Activated naive CD4-positive, alpha-beta T cell treated with anti-CD3 and anti-CD28 coated beads, Interleukin-2, amount 50 U/mL, for 24 hours (primary cell): ENCODE results near the gene TEF.
A peak's percentile ranks its signal among the peaks of the same experiment; 100 is the strongest.
"Not testable (repeated sequence)": the region's sequence is repeated elsewhere in the genome, so short reads cannot be mapped to it uniquely, and the experiment has no call there.

Experiments
- H3K27ac Mint-ChIP-seq: one replicate; pipeline ENCODE4 v1.8.0; 2021; ENCODE audit warnings: mild to moderate bottlenecking, mixed read lengths
- H3K27me3 Mint-ChIP-seq: one replicate; pipeline ENCODE4 v1.8.0; 2021; ENCODE audit warnings: mixed read lengths
- H3K36me3 Mint-ChIP-seq: one replicate; pipeline ENCODE4 v1.8.0; 2021; ENCODE audit warnings: mixed read lengths
- H3K4me1 Mint-ChIP-seq: one replicate; pipeline ENCODE4 v1.8.0; 2021; ENCODE audit warnings: mixed read lengths
- H3K4me3 Mint-ChIP-seq: one replicate; pipeline ENCODE4 v1.8.0; 2021; ENCODE audit warnings: mild to moderate bottlenecking, mixed read lengths
- H3K9me3 Mint-ChIP-seq: one replicate; pipeline ENCODE4 v1.8.0; 2021; ENCODE audit warnings: mixed read lengths

The TEF gene

DNA sequence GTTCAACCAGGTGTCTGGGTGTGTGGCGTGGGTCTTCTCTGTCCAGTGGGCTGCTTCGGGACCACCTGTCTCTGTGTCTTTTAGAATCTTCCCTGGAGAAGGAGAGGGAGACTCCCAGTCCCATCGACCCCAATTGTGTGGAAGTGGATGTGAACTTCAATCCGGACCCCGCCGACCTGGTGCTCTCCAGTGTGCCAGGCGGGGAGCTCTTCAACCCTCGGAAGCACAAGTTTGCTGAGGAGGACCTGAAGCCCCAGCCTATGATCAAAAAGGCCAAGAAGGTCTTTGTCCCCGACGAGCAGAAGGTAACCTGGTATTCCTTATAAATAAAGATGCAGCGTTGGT lies 12.2 kb downstream of the TEF start:
- no peaks in the 10 kb centered on the region for H3K4me1 Mint-ChIP-seq
- H3K36me3 Mint-ChIP-seq: no peaks in the 10 kb centered on the region
- no peak overlapping the region for H3K27ac Mint-ChIP-seq
- no peaks in the 10 kb centered on the region for H3K9me3 Mint-ChIP-seq
- H3K4me3 Mint-ChIP-seq: no peak overlapping the region
- no peaks in the 10 kb centered on the region for H3K27me3 Mint-ChIP-seq

DNA sequence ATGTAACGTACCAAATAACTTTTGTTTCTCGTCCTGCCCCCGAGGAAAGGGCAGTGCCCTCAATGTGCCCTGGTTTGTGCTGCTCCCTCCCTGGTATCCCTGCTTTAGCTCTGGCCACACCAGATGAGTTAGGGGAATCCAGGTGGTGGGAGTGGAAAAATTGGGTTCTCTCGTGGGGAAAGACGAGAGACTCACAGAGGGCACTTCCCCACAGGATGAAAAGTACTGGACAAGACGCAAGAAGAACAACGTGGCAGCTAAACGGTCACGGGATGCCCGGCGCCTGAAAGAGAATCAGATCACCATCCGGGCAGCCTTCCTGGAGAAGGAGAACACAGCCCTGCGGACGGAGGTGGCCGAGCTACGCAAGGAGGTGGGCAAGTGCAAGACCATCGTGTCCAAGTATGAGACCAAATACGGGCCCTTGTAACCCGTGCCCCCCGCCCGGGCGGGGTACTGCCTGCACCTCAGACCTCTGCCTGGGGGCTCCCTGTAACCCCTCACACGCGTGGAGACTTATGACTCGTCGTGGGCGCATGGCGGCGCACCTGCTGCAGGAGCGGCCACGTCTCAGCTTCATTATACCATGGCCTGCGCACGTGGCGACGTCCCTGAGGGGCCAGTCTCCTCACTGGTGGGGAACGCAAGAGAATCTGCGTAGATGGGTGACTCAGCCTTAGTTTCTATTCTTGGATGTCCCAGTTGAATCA lies 13.9 kb downstream of the TEF start:
- Mint-ChIP-seq H3K27me3 (no peaks in the 10 kb centered on the region), H3K36me3 (no peaks in the 10 kb centered on the region), H3K9me3 (no peaks in the 10 kb centered on the region), H3K4me1 (no peaks in the 10 kb centered on the region), H3K4me3 (no peak overlapping the region), H3K27ac (no peak overlapping the region)

DNA sequence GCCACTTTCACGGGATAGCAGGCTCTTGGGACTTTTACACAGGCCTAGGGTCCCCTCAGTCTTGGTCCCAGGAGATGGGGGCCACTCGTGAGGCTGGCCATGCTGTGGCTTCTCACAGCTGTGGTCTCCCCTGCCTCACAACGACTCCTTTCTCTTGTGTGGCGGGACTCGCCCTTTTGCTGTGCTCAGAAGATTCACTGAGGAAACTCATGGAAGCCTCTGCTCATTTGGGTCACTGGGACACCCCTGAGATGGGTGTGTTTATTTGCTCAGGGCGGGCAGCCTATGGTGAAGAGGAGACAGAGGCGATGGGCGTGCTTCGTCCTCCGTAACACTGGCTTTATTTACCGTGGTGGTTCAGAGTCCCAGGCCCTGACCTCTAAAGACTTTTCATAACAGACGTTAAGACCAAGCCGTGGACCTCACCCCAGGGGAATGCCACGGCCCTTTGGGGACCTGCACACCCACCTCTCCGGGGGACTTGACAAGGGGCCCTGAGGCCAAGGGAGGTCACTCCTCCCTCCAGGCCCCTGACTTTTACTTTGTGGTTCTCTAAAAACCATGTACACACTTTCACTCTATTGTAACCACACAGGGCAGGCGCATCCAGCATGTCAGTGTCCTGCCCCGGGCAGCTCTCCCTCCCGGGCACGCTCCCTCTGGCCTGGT lies 15.5 kb downstream of the TEF start:
- Mint-ChIP-seq H3K4me3 (no peak overlapping the region), H3K4me1 (no peaks in the 10 kb centered on the region), H3K9me3 (no peaks in the 10 kb centered on the region), H3K36me3 (no peaks in the 10 kb centered on the region), H3K27ac (no peak overlapping the region), H3K27me3 (no peaks in the 10 kb centered on the region)

DNA sequence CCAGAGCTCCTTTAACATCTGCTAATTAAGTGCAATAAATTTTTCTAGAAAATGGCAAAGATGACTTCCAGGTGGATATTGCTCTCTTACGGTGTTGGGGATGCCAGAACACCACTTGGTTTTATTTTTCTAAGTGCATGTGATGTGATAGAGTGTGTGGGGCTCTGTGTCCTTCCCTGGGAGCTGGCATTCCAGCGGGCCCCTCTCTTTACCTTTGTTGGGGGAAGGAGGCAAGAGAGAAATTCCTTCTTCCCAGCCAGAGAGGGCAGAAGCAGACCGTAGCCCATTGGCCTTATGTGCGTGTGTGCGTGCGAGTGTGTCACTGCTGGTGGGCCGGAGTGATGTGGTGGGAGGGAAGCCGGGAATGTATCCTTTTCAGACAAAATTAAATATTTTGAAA lies 17.2 kb downstream of the TEF start:
- H3K4me3 Mint-ChIP-seq: no peak overlapping the region
- H3K27ac Mint-ChIP-seq: no peak overlapping the region
- H3K4me1 Mint-ChIP-seq: peaks cover 5% of the 10 kb centered on the region
- H3K27me3 Mint-ChIP-seq: no peaks in the 10 kb centered on the region
- H3K9me3 Mint-ChIP-seq: no peaks in the 10 kb centered on the region
- H3K36me3 Mint-ChIP-seq: no peaks in the 10 kb centered on the region

DNA sequence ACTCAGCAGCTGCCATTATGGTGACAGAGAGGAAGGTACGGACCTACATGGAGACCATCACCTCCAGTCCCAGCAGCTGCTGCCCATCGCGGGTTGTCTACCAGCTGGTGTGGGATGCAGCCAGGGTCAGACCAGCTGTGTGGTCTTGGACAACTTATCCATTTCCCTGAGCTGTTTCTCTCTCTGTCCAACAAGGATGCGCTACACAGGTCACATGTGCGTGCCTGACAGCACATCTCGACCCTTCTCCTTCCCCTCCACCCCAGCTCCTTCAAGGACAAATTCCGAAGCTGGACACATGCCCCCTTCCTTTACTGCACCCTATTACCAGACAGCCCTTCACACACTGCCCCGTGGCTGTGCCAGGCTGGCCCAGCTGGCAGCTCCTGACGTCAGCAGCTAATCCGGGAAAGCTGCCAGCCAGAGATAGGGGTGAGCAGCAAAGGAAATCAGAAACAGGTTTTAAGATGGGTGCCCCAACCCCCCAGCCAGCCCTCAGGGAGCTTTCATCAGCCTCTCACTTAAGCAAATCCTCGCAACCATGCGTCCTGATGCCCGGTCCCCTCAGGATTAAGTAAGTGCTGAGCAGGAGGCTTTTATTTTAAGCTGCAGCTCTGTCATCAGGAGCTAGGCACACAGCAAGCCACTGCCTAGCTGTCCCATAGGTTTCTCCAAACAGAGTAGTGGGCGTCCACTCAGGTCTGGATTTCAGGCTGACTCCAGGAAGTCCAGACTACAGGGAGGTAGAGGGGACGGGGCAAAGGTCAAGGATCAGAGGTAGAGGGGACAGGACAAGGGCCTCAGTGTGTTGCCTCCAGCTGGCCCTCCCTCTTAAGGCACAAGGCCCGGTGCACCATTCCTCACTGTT lies 20.3 kb downstream of the TEF start:
- peaks cover 6% of the 10 kb centered on the region for H3K4me1 Mint-ChIP-seq
- no peak overlapping the region for H3K27ac Mint-ChIP-seq
- no peak overlapping the region for H3K4me3 Mint-ChIP-seq
- no peaks in the 10 kb centered on the region for H3K36me3 Mint-ChIP-seq
- no peaks in the 10 kb centered on the region for H3K9me3 Mint-ChIP-seq
- no peaks in the 10 kb centered on the region for H3K27me3 Mint-ChIP-seq

DNA sequence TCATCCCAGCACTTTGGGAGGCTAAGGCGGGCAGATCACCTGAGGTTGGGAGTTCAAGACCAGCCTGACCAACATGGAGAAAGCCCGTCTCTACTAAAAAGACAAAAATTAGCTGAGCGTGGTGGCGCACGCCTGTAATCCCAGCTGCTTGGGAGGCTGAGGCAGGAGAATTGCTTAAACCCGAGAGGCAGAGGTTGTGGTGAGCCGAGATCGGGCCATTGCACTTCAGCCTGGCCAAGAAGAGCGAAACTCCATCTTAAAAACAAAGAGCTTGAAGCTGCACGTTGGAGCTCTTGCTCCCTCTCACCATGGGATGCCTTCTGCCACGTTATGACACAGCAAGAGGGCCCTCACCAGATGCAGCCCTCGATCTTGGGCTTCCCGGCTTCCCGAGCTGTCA lies 21.1 kb downstream of the TEF start:
- H3K9me3 Mint-ChIP-seq, H3K27ac Mint-ChIP-seq, H3K4me3 Mint-ChIP-seq, H3K36me3 Mint-ChIP-seq, H3K27me3 Mint-ChIP-seq, H3K4me1 Mint-ChIP-seq: not testable (repeated sequence)

DNA sequence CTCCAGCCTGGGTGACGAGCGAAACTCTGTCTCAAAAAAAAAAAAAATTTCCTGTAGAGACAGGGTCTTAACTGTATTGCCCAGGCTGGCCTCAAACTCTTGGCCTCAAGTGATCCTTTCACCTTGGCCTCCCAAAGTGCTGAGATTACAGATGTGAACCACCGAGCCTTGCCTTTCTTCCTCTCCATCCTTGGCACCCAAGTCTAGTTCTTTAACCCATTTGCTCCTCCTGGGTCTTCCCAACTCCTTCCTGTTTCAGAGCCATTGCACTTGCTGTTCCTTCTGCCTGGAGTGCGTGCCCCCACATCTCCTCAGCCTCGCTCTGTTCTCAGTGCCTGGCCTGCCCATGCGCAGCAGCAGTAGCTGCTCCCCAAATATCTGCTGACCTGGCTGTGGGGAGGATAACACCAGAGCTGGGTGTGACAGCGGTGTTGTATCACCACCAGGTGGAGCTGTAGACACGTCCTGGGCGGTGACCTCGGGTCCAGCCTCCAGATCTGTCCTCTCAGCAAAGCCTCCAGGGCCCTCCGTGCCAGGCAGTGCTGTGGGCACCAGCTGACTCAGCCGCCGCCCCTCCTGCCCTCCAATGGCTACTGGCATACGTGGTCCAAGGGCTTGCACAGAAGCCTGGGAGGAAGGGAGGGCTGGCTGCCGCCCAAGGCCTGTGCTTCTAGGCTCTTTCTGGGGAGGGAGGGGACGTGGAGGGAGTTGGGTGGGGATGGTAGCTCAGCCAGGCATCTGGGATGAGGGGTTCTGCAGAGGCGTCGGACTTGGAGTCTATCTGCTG lies 22.0 kb downstream of the TEF start:
- no peaks in the 10 kb centered on the region for H3K36me3 Mint-ChIP-seq
- H3K27me3 Mint-ChIP-seq: no peaks in the 10 kb centered on the region
- H3K4me1 Mint-ChIP-seq: peaks cover 6% of the 10 kb centered on the region
- no peaks in the 10 kb centered on the region for H3K9me3 Mint-ChIP-seq
- peak overlapping the region; percentile 84 for H3K27ac Mint-ChIP-seq
- H3K4me3 Mint-ChIP-seq: no peak overlapping the region

DNA sequence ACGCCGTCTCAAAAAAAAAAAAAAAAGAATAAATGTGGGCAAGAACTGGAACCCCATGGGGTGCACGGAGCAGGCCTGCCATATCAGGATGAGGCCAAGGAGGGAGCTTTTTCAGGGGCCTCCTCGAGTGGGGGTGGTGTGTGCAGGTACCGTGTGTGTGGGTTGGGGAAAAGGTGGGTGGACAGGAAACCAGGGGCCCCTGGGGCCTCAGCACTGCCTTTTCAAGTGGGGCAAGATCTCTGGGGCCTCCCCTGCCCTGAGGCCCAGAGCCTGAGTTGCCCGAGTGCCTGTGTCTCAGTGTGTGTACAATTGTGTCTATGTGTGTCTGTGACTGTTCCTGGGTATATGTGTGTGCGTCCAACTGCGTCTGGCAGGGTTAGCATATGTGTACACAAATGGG lies 23.8 kb downstream of the TEF start:
- H3K4me3 Mint-ChIP-seq: no peak overlapping the region
- no peaks in the 10 kb centered on the region for H3K27me3 Mint-ChIP-seq
- H3K4me1 Mint-ChIP-seq: peaks cover 6% of the 10 kb centered on the region
- no peaks in the 10 kb centered on the region for H3K9me3 Mint-ChIP-seq
- no peaks in the 10 kb centered on the region for H3K36me3 Mint-ChIP-seq
- no peak overlapping the region for H3K27ac Mint-ChIP-seq

DNA sequence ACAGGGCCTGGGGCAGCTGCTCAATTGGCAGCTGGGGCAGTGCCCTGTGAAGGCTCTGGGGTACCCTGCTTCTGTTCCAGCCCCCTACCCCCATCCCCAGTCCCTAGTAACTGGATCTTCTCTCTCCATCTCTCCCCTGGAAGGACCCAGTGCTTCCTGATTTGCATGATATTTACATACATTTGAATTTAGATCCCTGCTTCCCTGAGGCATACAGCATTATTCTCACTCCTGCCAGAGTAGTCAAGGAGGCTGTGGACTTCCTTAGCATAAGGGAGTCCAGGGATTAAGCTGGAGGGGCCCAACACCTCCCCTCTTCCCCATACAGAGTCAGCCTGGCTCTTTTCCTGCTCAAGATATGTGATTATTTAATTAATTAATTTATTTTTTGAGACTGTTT lies 24.7 kb downstream of the TEF start:
- Mint-ChIP-seq H3K27me3 (no peaks in the 10 kb centered on the region), H3K27ac (no peak overlapping the region), H3K4me1 (peaks cover 12% of the 10 kb centered on the region), H3K4me3 (no peak overlapping the region), H3K36me3 (no peaks in the 10 kb centered on the region), H3K9me3 (no peaks in the 10 kb centered on the region)

DNA sequence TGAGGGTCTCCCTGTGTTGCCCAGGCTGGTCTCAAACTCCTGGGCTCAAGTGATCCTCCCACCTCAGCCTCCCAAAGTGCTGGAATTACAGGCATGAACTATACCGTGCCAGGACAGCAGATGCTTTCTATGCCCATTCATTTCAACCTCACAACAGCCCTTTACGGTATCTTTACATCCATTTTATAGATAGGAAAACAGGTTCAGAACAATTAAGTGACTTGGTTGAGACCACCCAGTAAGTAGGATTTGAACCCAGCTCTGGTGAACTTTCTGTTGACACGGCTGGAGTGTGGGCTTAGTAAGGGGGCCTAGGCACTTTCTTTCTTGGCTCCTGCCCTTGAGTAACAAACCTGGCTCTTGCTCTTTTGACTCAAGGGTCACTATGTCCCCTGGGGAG lies 25.7 kb downstream of the TEF start:
- Mint-ChIP-seq H3K27me3 (no peaks in the 10 kb centered on the region), H3K4me3 (no peak overlapping the region), H3K27ac (no peak overlapping the region), H3K9me3 (no peaks in the 10 kb centered on the region), H3K4me1 (peaks cover 19% of the 10 kb centered on the region), H3K36me3 (no peaks in the 10 kb centered on the region)

DNA sequence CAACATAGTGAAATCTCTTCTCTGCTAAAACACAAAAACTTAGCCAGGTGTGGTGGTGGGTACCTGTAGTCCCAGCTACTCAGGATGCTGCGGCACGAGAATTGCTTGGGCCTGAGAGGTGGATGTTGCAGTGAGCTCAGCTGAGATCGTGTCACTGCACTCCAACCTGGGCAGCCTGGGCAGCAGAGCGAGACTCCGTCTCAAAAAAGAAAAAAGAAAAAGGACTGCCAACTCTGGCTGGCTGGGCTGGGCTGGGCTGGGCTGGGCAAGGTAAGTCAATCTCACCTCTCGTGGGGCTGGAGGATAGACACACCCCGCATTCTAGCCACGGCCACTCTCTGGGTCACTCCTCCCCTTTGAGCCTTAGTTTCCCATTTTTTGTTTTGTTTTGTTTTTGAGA lies 26.9 kb downstream of the TEF start:
- Mint-ChIP-seq H3K4me1 (peaks cover 21% of the 10 kb centered on the region), H3K36me3 (no peaks in the 10 kb centered on the region), H3K27ac (no peak overlapping the region), H3K4me3 (no peak overlapping the region), H3K27me3 (no peaks in the 10 kb centered on the region), H3K9me3 (no peaks in the 10 kb centered on the region)

DNA sequence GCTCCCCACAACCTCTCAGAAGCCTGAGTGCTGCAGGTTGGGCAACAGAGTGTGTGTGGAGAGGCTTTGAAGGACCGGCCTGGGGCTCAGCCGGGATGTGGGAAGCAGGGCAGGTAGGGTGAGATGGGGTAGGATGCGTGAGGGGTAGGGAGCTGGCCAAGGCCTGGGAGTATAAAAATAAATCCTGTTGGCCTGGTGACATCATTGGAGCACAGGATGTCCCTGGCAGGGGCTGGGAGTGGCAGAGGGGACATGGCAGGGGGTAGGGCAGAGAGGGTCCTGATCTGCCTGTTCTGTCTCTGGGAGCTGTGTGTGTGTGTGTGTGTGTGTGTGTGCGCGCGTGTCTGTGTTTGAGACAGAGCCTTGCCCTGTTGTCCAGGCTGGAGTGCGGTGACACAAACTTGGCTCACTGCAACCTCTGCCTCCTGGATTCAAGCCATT lies 28.6 kb downstream of the TEF start:
- Mint-ChIP-seq H3K36me3 (no peaks in the 10 kb centered on the region), H3K4me1 (peaks cover 25% of the 10 kb centered on the region), H3K27me3 (no peaks in the 10 kb centered on the region), H3K27ac (peak overlapping the region; percentile 66), H3K4me3 (no peak overlapping the region), H3K9me3 (no peaks in the 10 kb centered on the region)

DNA sequence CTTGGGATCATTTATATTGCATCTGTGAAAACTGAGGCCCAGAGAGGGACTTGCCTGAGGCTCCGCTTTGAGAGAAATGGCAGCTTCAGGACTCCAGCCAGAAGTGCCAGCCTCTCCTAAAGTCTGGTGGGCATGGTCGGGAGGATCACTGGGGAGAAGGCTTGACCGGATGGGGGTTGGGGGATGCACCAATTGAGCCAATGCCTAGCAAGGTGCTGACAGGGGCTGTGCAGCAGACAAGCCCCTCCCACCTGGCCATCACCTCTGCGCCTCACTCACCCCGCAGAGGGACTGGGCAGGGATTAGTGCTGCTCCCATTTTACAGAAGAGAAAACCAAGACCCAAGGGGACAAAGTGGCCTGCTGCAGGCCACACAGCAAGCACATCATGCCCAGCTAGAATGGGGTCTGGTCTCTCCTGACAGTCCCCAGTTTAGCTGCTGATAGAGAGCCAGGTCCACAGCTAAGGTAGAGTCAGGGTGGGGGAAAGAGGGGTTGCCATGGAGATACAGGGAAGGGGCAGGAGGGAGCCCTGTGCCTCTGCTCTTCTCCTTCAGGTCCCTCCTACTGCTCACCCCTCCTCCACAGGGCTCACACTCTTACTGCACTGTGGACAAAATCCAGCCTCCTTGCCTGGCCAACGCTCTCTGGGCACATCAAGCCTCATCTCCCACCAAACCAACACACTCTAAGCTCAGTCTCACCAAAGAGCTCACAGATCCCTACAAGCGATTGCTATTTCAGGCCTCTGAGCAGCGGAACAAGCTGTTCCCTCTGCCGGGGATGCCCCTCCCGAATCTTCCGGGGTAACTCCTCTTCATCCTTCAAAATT lies 29.5 kb downstream of the TEF start:
- Mint-ChIP-seq H3K27ac (peak overlapping the region; percentile 92), H3K27me3 (no peaks in the 10 kb centered on the region), H3K36me3 (no peaks in the 10 kb centered on the region), H3K4me3 (peak overlapping the region; percentile 44), H3K9me3 (no peaks in the 10 kb centered on the region), H3K4me1 (peaks cover 31% of the 10 kb centered on the region)

DNA sequence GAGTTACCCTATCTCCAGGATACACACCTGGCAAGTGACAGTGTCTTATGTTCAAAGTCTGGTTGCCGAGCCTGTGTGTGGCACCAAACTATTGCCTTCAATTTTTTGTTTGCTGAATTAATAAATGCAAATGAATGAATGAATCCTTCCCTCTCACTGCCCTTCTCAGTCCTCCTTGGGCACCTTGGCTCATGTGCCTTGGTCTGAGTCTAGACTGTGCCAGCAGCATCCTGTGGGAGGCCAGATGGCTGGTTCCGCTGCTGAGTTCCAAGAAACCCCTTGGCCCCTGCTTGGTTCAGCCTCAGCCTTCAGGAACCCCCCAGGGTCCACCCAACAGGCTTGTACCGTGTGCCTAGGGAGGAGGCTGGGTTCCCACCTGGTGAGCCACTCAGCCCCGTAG lies 33.8 kb downstream of the TEF start:
- Mint-ChIP-seq H3K27ac (peak overlapping the region; percentile 80), H3K4me1 (peaks cover 36% of the 10 kb centered on the region), H3K27me3 (no peaks in the 10 kb centered on the region), H3K36me3 (no peaks in the 10 kb centered on the region), H3K9me3 (no peaks in the 10 kb centered on the region), H3K4me3 (peak overlapping the region; percentile 69)
